Calu3 (cell line): ENCODE measurements around the gene ARHGDIG. TPM values are rescaled to one million over a fixed set of nuclear protein-coding genes. Genes with fewer than 3 reads are reported as not detected.
A peak's percentile ranks its signal among the peaks of the same experiment; 100 is the strongest.

Experiments
- BruUV-seq: library from RNA; stranded (reverse); fragments of 400-500 nt; replicated peaks from 2 replicates; lab custom pipeline; 2021; lab: Mats Ljungman, UMichigan
- CTCF ChIA-PET: fragments of 300-600 bp; sonication (Branson Sonifier 250); formaldehyde crosslinking; loops from one replicate; lab custom pipeline; 2022; ENCODE audit warnings: antibody characterized with exemption; lab: Charles Lee
- DNase-seq: peaks from one replicate; pipeline ENCODE4 v3.0.0; 2022
- H3K27ac Mint-ChIP-seq: one replicate; pipeline ENCODE4 v1.8.0; 2022; ENCODE audit warnings: mixed read lengths; ENCODE audit not compliant: unreplicated experiment
- H3K27me3 Mint-ChIP-seq: one replicate; pipeline ENCODE4 v1.8.0; 2022; ENCODE audit warnings: mixed read lengths; ENCODE audit not compliant: unreplicated experiment
- H3K36me3 Mint-ChIP-seq: one replicate; pipeline ENCODE4 v1.8.0; 2022; ENCODE audit warnings: mild to moderate bottlenecking, moderate library complexity, mixed read lengths; ENCODE audit not compliant: insufficient read depth, unreplicated experiment
- H3K4me1 Mint-ChIP-seq: one replicate; pipeline ENCODE4 v1.8.0; 2022; ENCODE audit warnings: mild to moderate bottlenecking, low read depth, mixed read lengths; ENCODE audit not compliant: unreplicated experiment
- H3K4me3 Mint-ChIP-seq: one replicate; pipeline ENCODE4 v1.8.0; 2022; ENCODE audit warnings: mild to moderate bottlenecking, low read depth, moderate library complexity, mixed read lengths; ENCODE audit not compliant: unreplicated experiment
- H3K9me3 Mint-ChIP-seq: one replicate; pipeline ENCODE4 v1.8.0; 2022; ENCODE audit warnings: low read depth, mixed read lengths; ENCODE audit not compliant: unreplicated experiment
- CTCF ChIP-seq: fragments of 200-600 bp; IDR thresholded peaks from one replicate; pipeline ENCODE4 v1.8.0; 2022; ENCODE audit warnings: antibody characterized with exemption; ENCODE audit not compliant: unreplicated experiment
- intact Hi-C: fragments of 100-400 bp; cut with micrococcal nuclease; formaldehyde crosslinking; loops from one replicate; pipeline ENCODE4 v1.10.0; 2022; ENCODE audit not compliant: unreplicated experiment
- total RNA-seq: library from RNA; stranded (reverse); gene quantifications from 2 replicates; pipeline ENCODE4 v1.2.3, GENCODE V29; 2022

ARHGDIG gene
- total RNA-seq, 1 experiment from 2014 or later = not detected

GRCh38 chr16:320206-320605 lies 39.8 kb downstream of the ARHGDIG start:
- no peak for TF ChIP-seq CTCF
- H3K27me3 Mint-ChIP-seq = no peaks in the 10 kb centered on the region
- BruUV-seq = no TSS peak
- H3K4me3 Mint-ChIP-seq = no peak overlapping the region
- no peak for DNase-seq
- H3K27ac Mint-ChIP-seq = peak overlapping the region; percentile 52
- H3K4me1 Mint-ChIP-seq = peaks cover 28% of the 10 kb centered on the region
- CTCF ChIA-PET = interaction anchor here (0.6 kb wide), 1 partner anchor 17 kb away, joined by 5 read pairs; no protein-coding TSS in a partner anchor
- H3K9me3 Mint-ChIP-seq = no peaks in the 10 kb centered on the region
- intact Hi-C loops = no loop called here
- H3K36me3 Mint-ChIP-seq = peaks cover 37% of the 10 kb centered on the region

- Mint-ChIP-seq H3K27ac (no peak overlapping the region), H3K36me3 (peaks cover 37% of the 10 kb centered on the region), H3K4me1 (peaks cover 28% of the 10 kb centered on the region), H3K4me3 (no peak overlapping the region), H3K9me3 (no peaks in the 10 kb centered on the region), H3K27me3 (no peaks in the 10 kb centered on the region)
- CTCF ChIA-PET = interaction anchor here (0.6 kb wide), 1 partner anchor 268 kb away, joined by 7 read pairs; the partner anchor contains the start of genes POLR3K and SNRNP25
- no peak for DNase-seq
- intact Hi-C loops = no loop called here
- no peak for TF ChIP-seq CTCF
- no TSS peak for BruUV-seq
Observed at GRCh38 chr16:321532-321931, 41.1 kb downstream of the ARHGDIG start.

GRCh38 chr16:322476-323143 lies 42.2 kb downstream of the ARHGDIG start:
- peaks cover 28% of the 10 kb centered on the region for H3K4me1 Mint-ChIP-seq
- CTCF ChIA-PET = interaction anchor here (0.6 kb wide), 1 partner anchor 123 kb away, joined by 4 read pairs; no protein-coding TSS in a partner anchor
- peaks cover 44% of the 10 kb centered on the region for H3K36me3 Mint-ChIP-seq
- no peak for TF ChIP-seq CTCF
- intact Hi-C loops = no loop called here
- no peak overlapping the region for H3K4me3 Mint-ChIP-seq
- DNase-seq = no peak
- no peak overlapping the region for H3K27ac Mint-ChIP-seq
- H3K27me3 Mint-ChIP-seq = no peaks in the 10 kb centered on the region
- H3K9me3 Mint-ChIP-seq = no peaks in the 10 kb centered on the region
- BruUV-seq = no TSS peak

GRCh38 chr16:324201-324450 lies 43.7 kb downstream of the ARHGDIG start:
- H3K4me3 Mint-ChIP-seq = no peak overlapping the region
- CTCF ChIA-PET = interaction anchor here (0.6 kb wide), 1 partner anchor 15 kb away, joined by 3 read pairs; no protein-coding TSS in a partner anchor

More at GRCh38 chr16:324201-324450, 43.7 kb downstream of the ARHGDIG start:
- no peaks in the 10 kb centered on the region for H3K27me3 Mint-ChIP-seq
- no peak for DNase-seq
- BruUV-seq = no TSS peak
- peaks cover 28% of the 10 kb centered on the region for H3K4me1 Mint-ChIP-seq
- peaks cover 37% of the 10 kb centered on the region for H3K36me3 Mint-ChIP-seq
- intact Hi-C loops = no loop called here
- H3K27ac Mint-ChIP-seq = peak overlapping the region; percentile 23
- no peak for TF ChIP-seq CTCF
- H3K9me3 Mint-ChIP-seq = no peaks in the 10 kb centered on the region
